IPS-11a (cell line): ENCODE results near the gene DIPK1A.
"Not testable (repeated sequence)": the region's sequence is repeated elsewhere in the genome, so short reads cannot be mapped to it uniquely, and the experiment has no call there.

ENCODE experiments used
- H3K4me3 ChIP-seq: one replicate; pipeline ENCODE4 v1.5.1; 2013; ENCODE audit warnings: low read depth, low read length, control low read depth

DIPK1A gene

GRCh38 chr1:92921031-92922023 is 39.9 kb downstream of the DIPK1A start:
- no peak overlapping the region for H3K4me3 ChIP-seq

GRCh38 chr1:92916899-92917298 is 44.4 kb downstream of the DIPK1A start:
- H3K4me3 ChIP-seq, result no peak overlapping the region

- no peak overlapping the region for H3K4me3 ChIP-seq
Measured at GRCh38 chr1:92915547-92915946, 45.7 kb downstream of the DIPK1A start.

GRCh38 chr1:92913093-92913819 is 48.0 kb downstream of the DIPK1A start:
- no peak overlapping the region for H3K4me3 ChIP-seq

GRCh38 chr1:92910081-92910480 is 51.2 kb downstream of the DIPK1A start:
- H3K4me3 ChIP-seq, result no peak overlapping the region

GRCh38 chr1:92909321-92909720 is 51.9 kb downstream of the DIPK1A start:
- H3K4me3 ChIP-seq, result no peak overlapping the region

GRCh38 chr1:92907949-92908684 is 53.1 kb downstream of the DIPK1A start:
- no peak overlapping the region for H3K4me3 ChIP-seq

- H3K4me3 ChIP-seq, result no peak overlapping the region
Measured at GRCh38 chr1:92903765-92904164, 57.5 kb downstream of the DIPK1A start.

- H3K4me3 ChIP-seq, result no peak overlapping the region
Measured at GRCh38 chr1:92902406-92902744, 58.9 kb downstream of the DIPK1A start.

- H3K4me3 ChIP-seq, result no peak overlapping the region
Measured at GRCh38 chr1:92901699-92902405, 59.4 kb downstream of the DIPK1A start.

- no peak overlapping the region for H3K4me3 ChIP-seq
Measured at GRCh38 chr1:92901126-92901525, 60.1 kb downstream of the DIPK1A start.

- H3K4me3 ChIP-seq, result no peak overlapping the region
Measured at GRCh38 chr1:92900539-92900938, 60.7 kb downstream of the DIPK1A start.

GRCh38 chr1:92899780-92900179 is 61.5 kb downstream of the DIPK1A start:
- no peak overlapping the region for H3K4me3 ChIP-seq

- H3K4me3 ChIP-seq, result not testable (repeated sequence)
Measured at GRCh38 chr1:92898053-92898452, 63.2 kb downstream of the DIPK1A start.

GRCh38 chr1:92887465-92887864 is 73.8 kb downstream of the DIPK1A start:
- no peak overlapping the region for H3K4me3 ChIP-seq

GRCh38 chr1:92886886-92887419 is 74.3 kb downstream of the DIPK1A start:
- H3K4me3 ChIP-seq, result no peak overlapping the region

GRCh38 chr1:92884195-92884594 is 77.1 kb downstream of the DIPK1A start:
- H3K4me3 ChIP-seq, result no peak overlapping the region

- no peak overlapping the region for H3K4me3 ChIP-seq
Measured at GRCh38 chr1:92883297-92883696, 78.0 kb downstream of the DIPK1A start.

GRCh38 chr1:92882819-92883218 is 78.4 kb downstream of the DIPK1A start:
- no peak overlapping the region for H3K4me3 ChIP-seq

GRCh38 chr1:92881391-92881790 is 79.9 kb downstream of the DIPK1A start:
- no peak overlapping the region for H3K4me3 ChIP-seq
